ENCODE data around the gene TCHP.

GRCh38 chr12:109873653-109874052, 26.4 kb upstream of the TCHP start:
- TF ChIP-seq POLR2A (IDR thresholded peaks at IDR 0.05; ENCODE audit: low read depth) (no peak), CTCF (IDR thresholded peaks at IDR 0.05) (no peak), EP300 (IDR thresholded peaks at IDR 0.05) (no peak)
